Activated naive CD8-positive, alpha-beta T cell treated with anti-CD3 and anti-CD28 coated beads for 36 hours (primary cell): ENCODE data around the gene TSEN54. TPM values are rescaled to one million over a fixed set of nuclear protein-coding genes. Genes with fewer than 3 reads are reported as not detected.
A peak's percentile ranks its signal among the peaks of the same experiment; 100 is the strongest.

Experiments used
- DNase-seq: peaks from one replicate; pipeline ENCODE4 v3.0.0; 2021
- H3K27ac Mint-ChIP-seq: one replicate; pipeline ENCODE4 v1.8.0; 2022; ENCODE audit warnings: mild to moderate bottlenecking, moderate library complexity, mixed read lengths
- H3K27me3 Mint-ChIP-seq: one replicate; pipeline ENCODE4 v1.8.0; 2022; ENCODE audit warnings: mild to moderate bottlenecking, mixed read lengths
- H3K36me3 Mint-ChIP-seq: one replicate; pipeline ENCODE4 v1.8.0; 2021; ENCODE audit warnings: mild to moderate bottlenecking, mixed read lengths
- H3K4me1 Mint-ChIP-seq: one replicate; pipeline ENCODE4 v1.8.0; 2021; ENCODE audit warnings: mixed read lengths
- H3K4me3 Mint-ChIP-seq: one replicate; pipeline ENCODE4 v1.8.0; 2022; ENCODE audit warnings: mild to moderate bottlenecking, moderate library complexity, mixed read lengths
- H3K9me3 Mint-ChIP-seq: one replicate; pipeline ENCODE4 v1.8.0; 2022; ENCODE audit warnings: mixed read lengths
- total RNA-seq, 2 experiments: library from RNA; stranded (reverse); gene quantifications; one replicate each; pipeline ENCODE4 v1.2.3, GENCODE V29; 2021

The TSEN54 gene
- total RNA-seq, 2 experiments from 2014 or later = 44.6 to 45.5 TPM

- no peak overlapping the region for H3K4me3 Mint-ChIP-seq
- peaks cover 9% of the 10 kb centered on the region for H3K4me1 Mint-ChIP-seq
- no peak overlapping the region for H3K27ac Mint-ChIP-seq
- peaks cover 4% of the 10 kb centered on the region for H3K36me3 Mint-ChIP-seq
- no peaks in the 10 kb centered on the region for H3K27me3 Mint-ChIP-seq
- no peak for DNase-seq
- H3K9me3 Mint-ChIP-seq = no peaks in the 10 kb centered on the region
These were observed 34.0 kb upstream of the TSEN54 start for GRCh38 chr17:75482098-75482942.

GRCh38 chr17:75485688-75486087 lies 30.6 kb upstream of the TSEN54 start:
- no peak for DNase-seq
- no peaks in the 10 kb centered on the region for H3K27me3 Mint-ChIP-seq
- H3K27ac Mint-ChIP-seq = no peak overlapping the region
- H3K4me1 Mint-ChIP-seq = peaks cover 18% of the 10 kb centered on the region
- no peak overlapping the region for H3K4me3 Mint-ChIP-seq
- H3K36me3 Mint-ChIP-seq = peaks cover 6% of the 10 kb centered on the region
- H3K9me3 Mint-ChIP-seq = no peaks in the 10 kb centered on the region

- H3K36me3 Mint-ChIP-seq = peaks cover 6% of the 10 kb centered on the region
- no peaks in the 10 kb centered on the region for H3K27me3 Mint-ChIP-seq
- H3K4me3 Mint-ChIP-seq = no peak overlapping the region
- peak overlapping the region; percentile 48 for H3K27ac Mint-ChIP-seq
- peaks cover 18% of the 10 kb centered on the region for H3K4me1 Mint-ChIP-seq
- no peak for DNase-seq
- no peaks in the 10 kb centered on the region for H3K9me3 Mint-ChIP-seq
These were observed 30.2 kb upstream of the TSEN54 start for GRCh38 chr17:75486151-75486550.

- H3K4me3 Mint-ChIP-seq = peak overlapping the region; percentile 53
- peaks cover 6% of the 10 kb centered on the region for H3K36me3 Mint-ChIP-seq
- no peak for DNase-seq
- H3K27me3 Mint-ChIP-seq = no peaks in the 10 kb centered on the region
- H3K27ac Mint-ChIP-seq = peak overlapping the region; percentile 92
- no peaks in the 10 kb centered on the region for H3K9me3 Mint-ChIP-seq
- peaks cover 18% of the 10 kb centered on the region for H3K4me1 Mint-ChIP-seq
These were observed 29.4 kb upstream of the TSEN54 start for GRCh38 chr17:75486951-75487350.

GRCh38 chr17:75487351-75488070 lies 28.8 kb upstream of the TSEN54 start:
- Mint-ChIP-seq H3K36me3 (peaks cover 6% of the 10 kb centered on the region), H3K9me3 (no peaks in the 10 kb centered on the region), H3K27me3 (no peaks in the 10 kb centered on the region), H3K4me1 (peaks cover 18% of the 10 kb centered on the region), H3K4me3 (peak overlapping the region; percentile 53), H3K27ac (peak overlapping the region; percentile 92)
- DNase-seq = peak; percentile 50

GRCh38 chr17:75488693-75489510 lies 27.4 kb upstream of the TSEN54 start:
- Mint-ChIP-seq H3K36me3 (peaks cover 6% of the 10 kb centered on the region), H3K27ac (peak overlapping the region; percentile 92), H3K4me1 (peaks cover 18% of the 10 kb centered on the region), H3K4me3 (no peak overlapping the region), H3K9me3 (no peaks in the 10 kb centered on the region), H3K27me3 (no peaks in the 10 kb centered on the region)
- no peak for DNase-seq

GRCh38 chr17:75489511-75489955 lies 26.8 kb upstream of the TSEN54 start:
- peaks cover 6% of the 10 kb centered on the region for H3K36me3 Mint-ChIP-seq
- H3K4me3 Mint-ChIP-seq = no peak overlapping the region
- peak overlapping the region; percentile 31 for H3K27ac Mint-ChIP-seq
- no peaks in the 10 kb centered on the region for H3K9me3 Mint-ChIP-seq
- peaks cover 18% of the 10 kb centered on the region for H3K4me1 Mint-ChIP-seq
- no peaks in the 10 kb centered on the region for H3K27me3 Mint-ChIP-seq
- no peak for DNase-seq

GRCh38 chr17:75490173-75490743 lies 26.1 kb upstream of the TSEN54 start:
- Mint-ChIP-seq H3K36me3 (peaks cover 6% of the 10 kb centered on the region), H3K4me3 (no peak overlapping the region), H3K4me1 (peaks cover 18% of the 10 kb centered on the region), H3K27ac (no peak overlapping the region), H3K9me3 (no peaks in the 10 kb centered on the region), H3K27me3 (no peaks in the 10 kb centered on the region)
- DNase-seq = no peak

- H3K27ac Mint-ChIP-seq = no peak overlapping the region
- peaks cover 18% of the 10 kb centered on the region for H3K4me1 Mint-ChIP-seq
- H3K4me3 Mint-ChIP-seq = no peak overlapping the region
- no peaks in the 10 kb centered on the region for H3K27me3 Mint-ChIP-seq
- no peaks in the 10 kb centered on the region for H3K9me3 Mint-ChIP-seq
- DNase-seq = no peak
- peaks cover 6% of the 10 kb centered on the region for H3K36me3 Mint-ChIP-seq
These were observed 25.2 kb upstream of the TSEN54 start for GRCh38 chr17:75490953-75491649.

GRCh38 chr17:75491680-75492079 lies 24.6 kb upstream of the TSEN54 start:
- no peak for DNase-seq
- H3K9me3 Mint-ChIP-seq = no peaks in the 10 kb centered on the region
- H3K27me3 Mint-ChIP-seq = no peaks in the 10 kb centered on the region
- H3K4me3 Mint-ChIP-seq = no peak overlapping the region
- peaks cover 16% of the 10 kb centered on the region for H3K4me1 Mint-ChIP-seq
- peaks cover 5% of the 10 kb centered on the region for H3K36me3 Mint-ChIP-seq
- no peak overlapping the region for H3K27ac Mint-ChIP-seq

GRCh38 chr17:75492555-75493168 lies 23.7 kb upstream of the TSEN54 start:
- H3K27ac Mint-ChIP-seq = no peak overlapping the region

GRCh38 chr17:75493476-75494129 lies 22.7 kb upstream of the TSEN54 start:
- H3K4me1 Mint-ChIP-seq = peaks cover 9% of the 10 kb centered on the region
- H3K36me3 Mint-ChIP-seq = no peaks in the 10 kb centered on the region
- H3K27ac Mint-ChIP-seq = no peak overlapping the region
- H3K27me3 Mint-ChIP-seq = no peaks in the 10 kb centered on the region
- DNase-seq = no peak
- H3K9me3 Mint-ChIP-seq = no peaks in the 10 kb centered on the region
- H3K4me3 Mint-ChIP-seq = no peak overlapping the region

More at GRCh38 chr17:75492555-75493168, 23.7 kb upstream of the TSEN54 start:
- Mint-ChIP-seq H3K4me3 (no peak overlapping the region), H3K4me1 (peaks cover 8% of the 10 kb centered on the region), H3K36me3 (no peaks in the 10 kb centered on the region), H3K27me3 (no peaks in the 10 kb centered on the region), H3K9me3 (no peaks in the 10 kb centered on the region)
- DNase-seq = no peak

GRCh38 chr17:75494326-75494877 lies 21.9 kb upstream of the TSEN54 start:
- Mint-ChIP-seq H3K4me1 (peaks cover 5% of the 10 kb centered on the region), H3K9me3 (no peaks in the 10 kb centered on the region), H3K4me3 (no peak overlapping the region), H3K27me3 (no peaks in the 10 kb centered on the region), H3K27ac (no peak overlapping the region), H3K36me3 (no peaks in the 10 kb centered on the region)
- DNase-seq = no peak
